ENCODE measurements around the gene HAND2. TPM values are rescaled to one million over a fixed set of nuclear protein-coding genes. Genes with fewer than 3 reads are reported as not detected.

HAND2 gene
- total and polyA plus RNA-seq, 2 donors, result 1.2 to 1.4 TPM

GRCh38 chr4:173565281-173565680, 35.3 kb upstream of the HAND2 start:
- no peak for DNase-seq (ENCODE audit: low read depth in 6 of 9, low spot score in 9 of 9)
- Histone ChIP-seq H3K9me3 (ENCODE audit: control insufficient read depth in 2 of 2, insufficient read depth in 1 of 2, low read length in 1 of 2) (no peaks in the 10 kb centered on the region), H3K36me3 (ENCODE audit: control insufficient read depth in 2 of 2, insufficient read depth in 2 of 2, low read length in 1 of 2) (no peaks in the 10 kb centered on the region), H3K4me3 (ENCODE audit: low read length in 2 of 2) (no peak overlapping the region), H3K4me1 (ENCODE audit: control insufficient read depth in 2 of 2, insufficient read depth in 2 of 2, low read length in 2 of 2) (no peaks in the 10 kb centered on the region), H3K27me3 (ENCODE audit: control insufficient read depth in 2 of 2, insufficient read depth in 1 of 2, low read length in 1 of 2) (no peaks in the 10 kb centered on the region), H3K27ac (ENCODE audit: low read depth in 1 of 2, low read length in 1 of 2) (no peak overlapping the region)
- WGBS, result 90% methylated on average over 2 of the region's 2 CpGs

DNA sequence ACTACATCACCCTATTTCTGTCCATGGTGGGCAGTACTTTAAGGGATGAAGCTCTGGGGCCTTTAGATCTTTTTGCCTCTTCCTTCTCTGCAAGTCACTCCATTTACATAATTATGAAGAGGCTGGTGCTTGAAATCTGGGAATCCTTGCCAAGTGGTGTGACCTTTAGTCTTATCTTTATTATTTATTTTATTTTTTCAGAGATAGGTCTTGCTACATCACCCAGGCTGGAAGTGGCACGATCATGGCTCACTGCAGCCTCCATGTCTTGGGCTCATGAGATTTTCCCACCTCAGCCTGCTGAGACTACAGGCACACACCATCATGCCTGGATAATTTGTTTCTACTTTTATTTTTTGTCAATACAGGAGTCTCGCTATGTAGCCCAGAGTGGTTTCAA, 34.4 kb upstream of the HAND2 start:
- Histone ChIP-seq H3K27ac (ENCODE audit: low read depth in 1 of 2, low read length in 1 of 2) (no peak overlapping the region), H3K4me3 (ENCODE audit: low read length in 2 of 2) (no peak overlapping the region), H3K9me3 (ENCODE audit: control insufficient read depth in 2 of 2, insufficient read depth in 1 of 2, low read length in 1 of 2) (no peaks in the 10 kb centered on the region), H3K27me3 (ENCODE audit: control insufficient read depth in 2 of 2, insufficient read depth in 1 of 2, low read length in 1 of 2) (no peaks in the 10 kb centered on the region), H3K36me3 (ENCODE audit: control insufficient read depth in 2 of 2, insufficient read depth in 2 of 2, low read length in 1 of 2) (no peaks in the 10 kb centered on the region), H3K4me1 (ENCODE audit: control insufficient read depth in 2 of 2, insufficient read depth in 2 of 2, low read length in 2 of 2) (no peaks in the 10 kb centered on the region)
- no peak for DNase-seq (ENCODE audit: low read depth in 6 of 9, low spot score in 9 of 9)
- 92% methylated on average over 2 of the region's 2 CpGs for whole genome bisulfite sequencing

- H3K27me3 ChIP-seq (ENCODE audit: control insufficient read depth in 2 of 2, insufficient read depth in 1 of 2, low read length in 1 of 2), result peaks cover 0 to 2% of the 10 kb centered on the region in 2 donors
Measured at GRCh38 chr4:173560896-173561295, 30.9 kb upstream of the HAND2 start.

DNA sequence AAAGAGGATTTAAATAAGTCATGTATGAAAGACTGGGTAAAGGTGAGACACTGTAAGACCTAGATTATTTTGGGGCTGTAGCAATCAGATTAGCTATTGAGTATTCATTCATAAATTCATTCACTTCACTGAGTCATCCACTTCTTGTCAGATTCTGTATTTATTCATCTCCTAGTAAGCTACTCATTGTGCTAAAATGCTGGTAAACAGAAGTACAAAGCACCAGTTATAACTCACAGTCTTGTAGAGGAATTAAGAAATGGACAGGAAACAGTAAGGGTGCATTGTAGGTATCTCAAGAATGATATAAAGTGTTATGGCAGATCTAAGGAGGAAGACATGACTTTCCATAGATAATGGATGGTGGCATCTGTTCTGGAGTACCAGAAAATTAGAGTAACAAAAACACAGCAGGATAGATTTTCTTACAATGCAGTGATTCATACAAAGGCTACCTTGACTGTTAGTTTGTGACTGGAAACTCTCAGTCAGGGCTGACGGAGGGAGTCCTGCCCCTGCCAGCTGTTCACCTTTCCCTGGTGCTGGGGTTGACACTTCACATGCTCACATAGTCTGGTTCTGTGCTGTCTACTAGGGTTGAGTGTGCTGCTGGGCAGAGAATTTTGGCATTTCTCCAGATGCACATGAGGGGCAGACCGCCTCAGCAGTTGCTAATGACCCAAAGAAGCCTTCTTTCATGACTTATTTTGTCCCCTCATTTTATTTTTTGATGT, 26.5 kb upstream of the HAND2 start:
- no peak overlapping the region for H3K27ac ChIP-seq (ENCODE audit: low read depth in 1 of 2, low read length in 1 of 2)
- no peak for DNase-seq (ENCODE audit: low read depth in 6 of 9, low spot score in 9 of 9)

More at GRCh38 chr4:173560896-173561295, 30.9 kb upstream of the HAND2 start:
- Histone ChIP-seq H3K9me3 (ENCODE audit: control insufficient read depth in 2 of 2, insufficient read depth in 1 of 2, low read length in 1 of 2) (no peaks in the 10 kb centered on the region), H3K4me3 (ENCODE audit: low read length in 2 of 2) (no peak overlapping the region), H3K36me3 (ENCODE audit: control insufficient read depth in 2 of 2, insufficient read depth in 2 of 2, low read length in 1 of 2) (no peaks in the 10 kb centered on the region), H3K4me1 (ENCODE audit: control insufficient read depth in 2 of 2, insufficient read depth in 2 of 2, low read length in 2 of 2) (no peaks in the 10 kb centered on the region), H3K27ac (ENCODE audit: low read depth in 1 of 2, low read length in 1 of 2) (no peak overlapping the region)
- no peak for DNase-seq (ENCODE audit: low read depth in 6 of 9, low spot score in 9 of 9)
- 99% methylated on average over 1 of the region's 1 CpG for WGBS

DNA sequence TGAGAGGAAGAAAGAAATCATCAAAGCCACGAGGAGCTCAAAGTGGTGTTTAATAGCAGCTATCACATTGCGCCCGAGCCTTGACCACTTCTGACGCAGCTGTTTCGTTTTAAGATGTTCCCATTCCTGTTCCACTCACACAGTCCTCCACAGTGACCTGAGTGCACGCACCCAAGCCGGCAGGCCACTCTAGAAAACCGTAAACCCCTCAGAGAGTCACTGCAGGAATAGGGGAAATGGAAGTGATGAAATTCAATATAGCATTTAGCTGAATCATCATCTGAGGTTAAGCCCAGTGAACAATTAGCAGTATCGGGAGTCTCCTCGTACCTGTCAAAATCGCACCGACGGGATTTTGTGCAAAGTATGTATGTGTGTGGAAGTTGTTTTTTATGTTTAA, 17.9 kb upstream of the HAND2 start:
- no peaks in the 10 kb centered on the region for H3K4me1 ChIP-seq (ENCODE audit: control insufficient read depth in 2 of 2, insufficient read depth in 2 of 2, low read length in 2 of 2)
- WGBS, result 64% methylated on average over 13 of the region's 13 CpGs
- peaks cover 3 to 17% of the 10 kb centered on the region in 2 donors for H3K27me3 ChIP-seq (ENCODE audit: control insufficient read depth in 2 of 2, insufficient read depth in 1 of 2, low read length in 1 of 2)
- H3K9me3 ChIP-seq (ENCODE audit: control insufficient read depth in 2 of 2, insufficient read depth in 1 of 2, low read length in 1 of 2), result no peaks in the 10 kb centered on the region
- no peak overlapping the region for H3K4me3 ChIP-seq (ENCODE audit: low read length in 2 of 2)
- H3K27ac ChIP-seq (ENCODE audit: low read depth in 1 of 2, low read length in 1 of 2), result no peak overlapping the region
- no peak for DNase-seq (ENCODE audit: low read depth in 6 of 9, low spot score in 9 of 9)
- no peaks in the 10 kb centered on the region for H3K36me3 ChIP-seq (ENCODE audit: control insufficient read depth in 2 of 2, insufficient read depth in 2 of 2, low read length in 1 of 2)

More for the DNA sequence above, 26.5 kb upstream of the HAND2 start:
- Histone ChIP-seq H3K4me3 (ENCODE audit: low read length in 2 of 2) (no peak overlapping the region), H3K9me3 (ENCODE audit: control insufficient read depth in 2 of 2, insufficient read depth in 1 of 2, low read length in 1 of 2) (no peaks in the 10 kb centered on the region), H3K27me3 (ENCODE audit: control insufficient read depth in 2 of 2, insufficient read depth in 1 of 2, low read length in 1 of 2) (peaks cover 0 to 2% of the 10 kb centered on the region in 2 donors), H3K4me1 (ENCODE audit: control insufficient read depth in 2 of 2, insufficient read depth in 2 of 2, low read length in 2 of 2) (no peaks in the 10 kb centered on the region), H3K36me3 (ENCODE audit: control insufficient read depth in 2 of 2, insufficient read depth in 2 of 2, low read length in 1 of 2) (no peaks in the 10 kb centered on the region)
- WGBS, result 83% methylated on average over 2 of the region's 2 CpGs

DNA sequence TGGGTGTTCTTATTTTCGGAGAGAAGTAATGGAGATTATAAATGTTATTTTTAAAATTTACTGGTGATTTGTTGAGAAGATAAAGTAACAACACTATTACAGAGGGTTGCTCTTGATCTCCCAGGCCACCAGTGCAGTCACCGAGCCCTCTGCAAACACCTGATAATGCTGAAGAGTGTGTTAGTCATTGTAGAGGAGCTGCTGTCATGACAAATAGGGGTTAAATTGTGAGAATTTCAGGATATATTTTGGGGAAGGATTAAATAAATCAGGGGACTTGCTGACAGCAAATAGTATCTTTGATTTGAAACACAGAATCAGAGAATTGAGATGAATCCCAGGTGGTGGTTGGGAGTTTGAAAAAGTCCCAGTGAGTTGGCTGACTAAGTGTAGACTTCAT, 16.7 kb upstream of the HAND2 start:
- no peaks in the 10 kb centered on the region for H3K9me3 ChIP-seq (ENCODE audit: control insufficient read depth in 2 of 2, insufficient read depth in 1 of 2, low read length in 1 of 2)
- no peak overlapping the region for H3K4me3 ChIP-seq (ENCODE audit: low read length in 2 of 2)
- H3K27me3 ChIP-seq (ENCODE audit: control insufficient read depth in 2 of 2, insufficient read depth in 1 of 2, low read length in 1 of 2), result peaks cover 3 to 19% of the 10 kb centered on the region in 2 donors
- no peaks in the 10 kb centered on the region for H3K4me1 ChIP-seq (ENCODE audit: control insufficient read depth in 2 of 2, insufficient read depth in 2 of 2, low read length in 2 of 2)
- H3K27ac ChIP-seq (ENCODE audit: low read depth in 1 of 2, low read length in 1 of 2), result no peak overlapping the region
- no peaks in the 10 kb centered on the region for H3K36me3 ChIP-seq (ENCODE audit: control insufficient read depth in 2 of 2, insufficient read depth in 2 of 2, low read length in 1 of 2)
- 91% methylated on average over 2 of the region's 2 CpGs for whole genome bisulfite sequencing
- no peak for DNase-seq (ENCODE audit: low read depth in 6 of 9, low spot score in 9 of 9)

GRCh38 chr4:173545440-173545839, 15.4 kb upstream of the HAND2 start:
- Histone ChIP-seq H3K36me3 (ENCODE audit: control insufficient read depth in 2 of 2, insufficient read depth in 2 of 2, low read length in 1 of 2) (no peaks in the 10 kb centered on the region), H3K4me3 (ENCODE audit: low read length in 2 of 2) (no peak overlapping the region), H3K27me3 (ENCODE audit: control insufficient read depth in 2 of 2, insufficient read depth in 1 of 2, low read length in 1 of 2) (peaks cover 7 to 27% of the 10 kb centered on the region in 2 donors), H3K9me3 (ENCODE audit: control insufficient read depth in 2 of 2, insufficient read depth in 1 of 2, low read length in 1 of 2) (no peaks in the 10 kb centered on the region), H3K4me1 (ENCODE audit: control insufficient read depth in 2 of 2, insufficient read depth in 2 of 2, low read length in 2 of 2) (no peaks in the 10 kb centered on the region), H3K27ac (ENCODE audit: low read depth in 1 of 2, low read length in 1 of 2) (no peak overlapping the region)
- 93% methylated on average over 2 of the region's 2 CpGs for WGBS
- DNase-seq (ENCODE audit: low read depth in 6 of 9, low spot score in 9 of 9), result no peak

GRCh38 chr4:173543266-173543665, 13.2 kb upstream of the HAND2 start:
- Histone ChIP-seq H3K4me3 (ENCODE audit: low read length in 2 of 2) (no peak overlapping the region), H3K4me1 (ENCODE audit: control insufficient read depth in 2 of 2, insufficient read depth in 2 of 2, low read length in 2 of 2) (peaks cover 0 to 7% of the 10 kb centered on the region in 2 donors), H3K9me3 (ENCODE audit: control insufficient read depth in 2 of 2, insufficient read depth in 1 of 2, low read length in 1 of 2) (no peaks in the 10 kb centered on the region), H3K27me3 (ENCODE audit: control insufficient read depth in 2 of 2, insufficient read depth in 1 of 2, low read length in 1 of 2) (peaks cover 23 to 45% of the 10 kb centered on the region in 2 donors), H3K27ac (ENCODE audit: low read depth in 1 of 2, low read length in 1 of 2) (no peak overlapping the region), H3K36me3 (ENCODE audit: control insufficient read depth in 2 of 2, insufficient read depth in 2 of 2, low read length in 1 of 2) (no peaks in the 10 kb centered on the region)
- DNase-seq (ENCODE audit: low read depth in 6 of 9, low spot score in 9 of 9), result no peak
- WGBS, result 90% methylated on average over 3 of the region's 3 CpGs

GRCh38 chr4:173539986-173540385, 10.0 kb upstream of the HAND2 start:
- 72% methylated on average over 3 of the region's 3 CpGs for WGBS

More at GRCh38 chr4:173539986-173540385, 10.0 kb upstream of the HAND2 start:
- no peaks in the 10 kb centered on the region for H3K9me3 ChIP-seq (ENCODE audit: control insufficient read depth in 2 of 2, insufficient read depth in 1 of 2, low read length in 1 of 2)
- H3K36me3 ChIP-seq (ENCODE audit: control insufficient read depth in 2 of 2, insufficient read depth in 2 of 2, low read length in 1 of 2), result no peaks in the 10 kb centered on the region
- peaks cover 47 to 74% of the 10 kb centered on the region in 2 donors for H3K27me3 ChIP-seq (ENCODE audit: control insufficient read depth in 2 of 2, insufficient read depth in 1 of 2, low read length in 1 of 2)
- no peak overlapping the region for H3K4me3 ChIP-seq (ENCODE audit: low read length in 2 of 2)
- peaks cover 0 to 9% of the 10 kb centered on the region in 2 donors for H3K4me1 ChIP-seq (ENCODE audit: control insufficient read depth in 2 of 2, insufficient read depth in 2 of 2, low read length in 2 of 2)
- DNase-seq (ENCODE audit: low read depth in 6 of 9, low spot score in 9 of 9), result no peak
- no peak overlapping the region for H3K27ac ChIP-seq (ENCODE audit: low read depth in 1 of 2, low read length in 1 of 2)
